ENCODE measurements around the gene CPXM2. TPM values are rescaled to one million over a fixed set of nuclear protein-coding genes. Genes with fewer than 3 reads are reported as not detected.
A peak's percentile ranks its signal among the peaks of the same experiment; 100 is the strongest.

CPXM2 gene
- total RNA-seq, 2 donors from 2014 or later: not detected

GRCh38 chr10:123786306-123786705, 105.3 kb downstream of the CPXM2 start:
- DNase-seq (ENCODE audit: low spot score): no peak
- H3K4me3 Mint-ChIP-seq: no peak overlapping the region
- H3K27me3 Mint-ChIP-seq: peaks cover 29 to 33% of the 10 kb centered on the region in 2 donors
- ATAC-seq: no peak
- H3K27ac Mint-ChIP-seq: no peak overlapping the region
- peaks cover 2% of the 10 kb centered on the region for H3K9me3 Mint-ChIP-seq
- H3K36me3 Mint-ChIP-seq: no peaks in the 10 kb centered on the region
- H3K4me1 Mint-ChIP-seq (ENCODE audit: low read depth in 2 of 2): no peaks in the 10 kb centered on the region

DNA sequence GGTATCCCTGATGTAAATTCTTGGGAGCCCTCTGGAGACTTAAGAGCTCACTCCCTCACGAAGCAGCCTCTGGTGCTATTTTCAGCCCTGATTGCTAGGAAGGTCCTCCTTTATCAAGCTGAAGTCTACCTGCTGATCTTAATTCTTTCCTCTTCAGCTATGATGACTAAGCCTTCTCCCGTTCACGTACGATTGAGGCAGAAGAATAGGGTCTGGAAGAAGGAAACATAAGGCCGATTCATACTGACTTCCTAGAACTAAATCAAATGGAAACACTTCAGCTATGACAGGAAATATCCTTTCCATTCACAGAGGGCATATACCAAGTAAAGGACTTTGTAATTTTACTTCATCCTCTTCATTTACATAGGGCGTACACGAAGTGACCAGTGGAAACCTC, 107.0 kb downstream of the CPXM2 start:
- H3K27ac Mint-ChIP-seq: no peak overlapping the region
- H3K27me3 Mint-ChIP-seq: peaks cover 33 to 40% of the 10 kb centered on the region in 2 donors

DNA sequence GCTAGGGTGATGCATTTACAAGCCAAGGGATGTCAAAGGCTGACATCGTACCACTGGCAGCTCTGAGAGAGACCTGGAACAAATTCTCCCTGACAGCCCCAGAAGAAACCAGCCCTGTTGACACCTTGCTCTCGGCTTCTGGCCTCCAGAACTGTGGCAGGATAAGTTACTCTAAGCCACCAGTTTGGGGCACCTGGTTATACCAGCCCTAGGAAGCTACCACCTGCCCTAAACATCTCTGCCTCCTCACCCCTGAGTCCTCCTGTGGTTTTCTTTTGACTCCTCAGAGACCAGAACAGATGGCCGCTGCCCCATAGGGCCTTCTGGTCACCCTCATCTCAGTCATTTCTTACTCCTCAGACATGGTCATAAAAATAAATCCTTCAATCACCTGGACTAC, 107.4 kb downstream of the CPXM2 start:
- DNase-seq (ENCODE audit: low spot score) (no peak), ATAC-seq (no peak)
- no peaks in the 10 kb centered on the region for H3K4me1 Mint-ChIP-seq (ENCODE audit: low read depth in 2 of 2)
- no peaks in the 10 kb centered on the region for H3K36me3 Mint-ChIP-seq
- no peaks in the 10 kb centered on the region for H3K9me3 Mint-ChIP-seq
- no peak overlapping the region for H3K27ac Mint-ChIP-seq
- no peak overlapping the region for H3K4me3 Mint-ChIP-seq
- H3K27me3 Mint-ChIP-seq: peaks cover 37 to 40% of the 10 kb centered on the region in 2 donors

More for the DNA sequence above, 107.0 kb downstream of the CPXM2 start:
- Mint-ChIP-seq H3K36me3 (no peaks in the 10 kb centered on the region), H3K4me3 (no peak overlapping the region), H3K4me1 (ENCODE audit: low read depth in 2 of 2) (no peaks in the 10 kb centered on the region), H3K9me3 (no peaks in the 10 kb centered on the region)
- DNase-seq (ENCODE audit: low spot score): no peak
- ATAC-seq: no peak

DNA sequence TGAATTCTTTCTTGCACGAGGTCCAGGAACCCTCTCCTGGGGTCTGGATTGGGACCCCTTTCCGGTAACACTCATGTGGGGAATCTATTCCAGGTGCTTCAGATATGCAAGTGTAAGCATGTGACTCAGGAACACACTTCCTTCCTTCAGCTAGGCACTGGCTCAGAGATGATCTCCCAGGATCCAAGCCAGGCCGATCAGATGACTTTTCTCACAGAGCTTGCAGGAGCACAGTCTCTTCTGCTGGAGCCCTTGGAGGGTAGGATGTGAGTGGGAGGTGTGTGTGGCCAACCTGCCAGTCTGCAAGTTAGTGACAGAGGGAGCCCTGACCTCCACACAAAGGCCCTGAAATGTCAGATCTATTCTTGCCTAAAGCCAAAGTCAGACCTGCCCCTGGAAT, 108.3 kb downstream of the CPXM2 start:
- Mint-ChIP-seq H3K4me3 (no peak overlapping the region), H3K27ac (no peak overlapping the region), H3K36me3 (no peaks in the 10 kb centered on the region), H3K4me1 (ENCODE audit: low read depth in 2 of 2) (no peaks in the 10 kb centered on the region), H3K27me3 (peaks cover 39 to 46% of the 10 kb centered on the region in 2 donors), H3K9me3 (no peaks in the 10 kb centered on the region)
- ATAC-seq (no peak), DNase-seq (ENCODE audit: low spot score) (no peak)

GRCh38 chr10:123782549-123782948, 109.1 kb downstream of the CPXM2 start:
- no peaks in the 10 kb centered on the region for H3K9me3 Mint-ChIP-seq

DNA sequence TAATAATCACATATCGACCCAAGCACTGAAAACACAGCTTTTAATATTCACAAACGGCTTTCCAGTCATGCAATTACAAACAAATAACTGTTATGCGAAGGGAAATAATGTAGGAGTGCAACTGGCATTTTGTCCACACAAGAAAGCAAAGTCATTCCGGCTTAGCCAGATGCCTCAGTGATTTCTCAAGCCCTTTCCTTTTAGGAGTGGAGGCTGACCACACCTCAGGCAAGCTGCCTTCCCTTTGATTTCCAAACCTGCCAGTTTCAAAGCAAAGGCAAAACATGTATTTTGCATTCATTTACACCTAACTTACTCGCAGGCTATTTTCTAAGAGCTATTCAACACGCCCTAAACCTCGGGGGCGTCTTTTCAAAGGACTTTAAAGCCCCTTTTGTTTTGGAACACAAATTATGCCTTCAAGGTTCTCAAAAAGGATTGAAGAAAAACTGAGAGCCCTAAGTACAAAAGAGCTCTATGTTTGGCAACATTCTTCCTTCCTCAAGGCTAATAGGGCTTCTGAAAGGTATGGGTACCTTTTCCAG, 109.6 kb downstream of the CPXM2 start:
- no peak overlapping the region for H3K27ac Mint-ChIP-seq
- H3K9me3 Mint-ChIP-seq: no peaks in the 10 kb centered on the region

More at GRCh38 chr10:123782549-123782948, 109.1 kb downstream of the CPXM2 start:
- no peaks in the 10 kb centered on the region for H3K36me3 Mint-ChIP-seq
- H3K27ac Mint-ChIP-seq: no peak overlapping the region
- ATAC-seq (no peak), DNase-seq (ENCODE audit: low spot score) (no peak)
- H3K27me3 Mint-ChIP-seq: peaks cover 44 to 54% of the 10 kb centered on the region in 2 donors
- no peaks in the 10 kb centered on the region for H3K4me1 Mint-ChIP-seq (ENCODE audit: low read depth in 2 of 2)
- H3K4me3 Mint-ChIP-seq: no peak overlapping the region

GRCh38 chr10:123781324-123781900, 110.2 kb downstream of the CPXM2 start:
- Mint-ChIP-seq H3K9me3 (no peaks in the 10 kb centered on the region), H3K4me1 (ENCODE audit: low read depth in 2 of 2) (no peaks in the 10 kb centered on the region), H3K27me3 (peaks cover 45 to 65% of the 10 kb centered on the region in 2 donors), H3K27ac (no peak overlapping the region), H3K36me3 (no peaks in the 10 kb centered on the region), H3K4me3 (no peak overlapping the region)
- DNase-seq (ENCODE audit: low spot score) (no peak), ATAC-seq (no peak)

More for the DNA sequence above, 109.6 kb downstream of the CPXM2 start:
- DNase-seq (ENCODE audit: low spot score) (no peak), ATAC-seq (no peak)
- H3K36me3 Mint-ChIP-seq: no peaks in the 10 kb centered on the region
- H3K4me3 Mint-ChIP-seq: no peak overlapping the region
- no peaks in the 10 kb centered on the region for H3K4me1 Mint-ChIP-seq (ENCODE audit: low read depth in 2 of 2)
- H3K27me3 Mint-ChIP-seq: peaks cover 48 to 59% of the 10 kb centered on the region in 2 donors

GRCh38 chr10:123778719-123779517, 112.7 kb downstream of the CPXM2 start:
- Mint-ChIP-seq H3K36me3 (no peaks in the 10 kb centered on the region), H3K27me3 (peaks cover 37 to 55% of the 10 kb centered on the region in 2 donors)

DNA sequence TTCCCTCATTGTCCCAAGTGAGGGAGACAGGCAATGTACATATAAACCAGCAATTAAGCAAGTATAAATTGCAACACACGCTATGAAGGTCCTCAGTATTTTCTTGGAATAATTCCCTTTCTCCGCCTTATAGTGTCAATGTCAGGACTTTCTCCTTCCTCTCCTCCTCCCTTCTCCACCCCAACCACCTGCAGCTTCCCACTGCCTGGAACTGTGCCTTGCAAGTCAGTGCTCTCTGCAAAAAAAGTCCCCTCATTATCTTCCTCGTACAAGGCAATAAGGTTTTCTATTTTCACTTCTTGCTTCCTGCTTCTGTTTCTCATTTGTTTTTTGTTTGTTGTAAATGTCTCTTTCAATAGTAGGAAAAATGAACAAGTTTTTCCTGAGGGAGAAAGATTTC, 113.7 kb downstream of the CPXM2 start:
- peaks cover 31 to 53% of the 10 kb centered on the region in 2 donors for H3K27me3 Mint-ChIP-seq
- no peak overlapping the region for H3K27ac Mint-ChIP-seq
- no peak for ATAC-seq
- no peak for DNase-seq (ENCODE audit: low spot score)
- H3K4me1 Mint-ChIP-seq (ENCODE audit: low read depth in 2 of 2): peaks cover 8 to 15% of the 10 kb centered on the region in 2 donors
- peaks cover 9% of the 10 kb centered on the region for H3K36me3 Mint-ChIP-seq
- H3K4me3 Mint-ChIP-seq: no peak overlapping the region
- peaks cover 6% of the 10 kb centered on the region for H3K9me3 Mint-ChIP-seq

More at GRCh38 chr10:123778719-123779517, 112.7 kb downstream of the CPXM2 start:
- no peak for DNase-seq (ENCODE audit: low spot score)
- Mint-ChIP-seq H3K27ac (no peak overlapping the region), H3K4me3 (no peak overlapping the region), H3K4me1 (ENCODE audit: low read depth in 2 of 2) (peaks cover 0 to 7% of the 10 kb centered on the region in 2 donors), H3K9me3 (no peaks in the 10 kb centered on the region)
- ATAC-seq: no peak

DNA sequence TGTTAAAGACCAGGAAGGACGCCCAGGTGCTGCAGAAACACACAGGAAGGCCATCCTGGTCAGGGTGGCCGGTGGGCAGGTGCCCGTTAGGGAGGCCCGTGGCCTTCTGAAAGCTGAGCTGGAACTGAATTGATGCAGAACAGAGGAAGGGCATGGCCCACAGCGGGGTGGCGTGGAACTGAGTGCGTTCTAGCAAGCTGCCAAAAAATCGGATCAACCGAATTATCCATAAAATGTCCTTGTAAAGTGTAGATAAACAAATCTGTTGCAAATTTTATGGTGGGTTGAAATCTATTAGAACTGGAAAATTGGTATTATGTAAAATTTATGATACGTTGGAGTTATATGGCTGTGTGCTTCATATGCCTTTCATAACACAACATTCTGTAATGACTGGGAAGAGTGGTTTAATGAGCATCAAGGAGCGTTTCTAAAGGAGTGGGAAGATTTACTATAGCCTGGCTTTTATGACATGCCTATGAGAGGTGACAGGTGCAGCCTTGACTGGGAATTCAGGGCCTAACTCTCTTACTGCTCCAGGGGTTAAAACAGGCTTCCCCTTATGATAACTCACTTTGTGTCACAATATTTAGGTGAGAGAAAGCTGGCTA, 117.4 kb downstream of the CPXM2 start:
- peaks cover 23 to 25% of the 10 kb centered on the region in 2 donors for H3K4me1 Mint-ChIP-seq (ENCODE audit: low read depth in 2 of 2)
- H3K9me3 Mint-ChIP-seq: peaks cover 11% of the 10 kb centered on the region
- DNase-seq (ENCODE audit: low spot score): no peak
- no peak for ATAC-seq
- peaks cover 16 to 32% of the 10 kb centered on the region in 2 donors for H3K27me3 Mint-ChIP-seq
- peaks cover 25% of the 10 kb centered on the region for H3K36me3 Mint-ChIP-seq
- peak overlapping the region; percentile 93 to 94 for H3K27ac Mint-ChIP-seq
- no peak overlapping the region for H3K4me3 Mint-ChIP-seq

DNA sequence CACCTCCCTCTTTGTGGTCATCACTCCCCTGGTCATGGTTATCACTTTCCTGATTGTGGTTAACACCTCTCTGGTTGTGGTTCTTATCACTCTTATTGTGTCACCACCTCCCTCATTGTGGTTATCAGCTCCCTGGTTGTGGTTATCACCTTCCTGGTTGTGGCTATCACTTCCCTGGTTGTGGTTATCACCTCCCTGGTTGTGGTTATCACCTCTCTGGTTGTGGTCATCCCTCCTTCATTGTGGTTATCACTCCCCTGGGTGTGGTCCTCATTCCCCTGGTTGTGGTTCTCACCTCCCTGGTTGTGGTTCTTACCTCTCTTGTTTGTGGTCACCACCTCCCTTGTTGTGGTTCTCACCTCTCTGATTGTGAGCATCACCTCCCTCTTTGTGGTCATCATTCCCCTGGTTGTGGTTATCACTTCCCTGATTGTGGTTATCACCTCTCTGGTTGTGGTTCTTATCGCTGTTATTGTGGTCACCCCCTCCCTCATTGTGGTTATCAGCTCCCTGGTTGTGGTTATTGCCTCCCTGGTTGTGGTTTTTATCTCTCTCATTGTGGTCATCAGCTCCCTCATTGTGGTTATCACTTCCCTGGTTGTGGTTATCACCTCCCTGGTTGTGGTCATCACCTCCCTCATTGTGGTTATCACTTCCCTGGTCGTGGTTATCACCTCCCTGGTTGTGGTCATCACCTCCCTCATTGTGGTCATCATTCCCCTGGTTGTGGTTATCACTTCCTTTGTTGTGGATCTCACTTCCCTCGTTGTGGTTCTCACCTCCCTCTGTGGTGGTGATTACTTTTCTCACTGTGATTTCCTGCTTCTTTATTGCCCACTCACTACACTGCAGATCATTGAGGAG, 118.7 kb downstream of the CPXM2 start:
- Mint-ChIP-seq H3K4me3 (peak overlapping the region; percentile 78), H3K36me3 (peaks cover 25% of the 10 kb centered on the region), H3K27ac (peak overlapping the region; percentile 93 to 94), H3K9me3 (peaks cover 11% of the 10 kb centered on the region), H3K4me1 (ENCODE audit: low read depth in 2 of 2) (peaks cover 23 to 25% of the 10 kb centered on the region in 2 donors), H3K27me3 (peaks cover 10 to 18% of the 10 kb centered on the region in 2 donors)
- ATAC-seq: peak; percentile 41 to 45
- no peak for DNase-seq (ENCODE audit: low spot score)

DNA sequence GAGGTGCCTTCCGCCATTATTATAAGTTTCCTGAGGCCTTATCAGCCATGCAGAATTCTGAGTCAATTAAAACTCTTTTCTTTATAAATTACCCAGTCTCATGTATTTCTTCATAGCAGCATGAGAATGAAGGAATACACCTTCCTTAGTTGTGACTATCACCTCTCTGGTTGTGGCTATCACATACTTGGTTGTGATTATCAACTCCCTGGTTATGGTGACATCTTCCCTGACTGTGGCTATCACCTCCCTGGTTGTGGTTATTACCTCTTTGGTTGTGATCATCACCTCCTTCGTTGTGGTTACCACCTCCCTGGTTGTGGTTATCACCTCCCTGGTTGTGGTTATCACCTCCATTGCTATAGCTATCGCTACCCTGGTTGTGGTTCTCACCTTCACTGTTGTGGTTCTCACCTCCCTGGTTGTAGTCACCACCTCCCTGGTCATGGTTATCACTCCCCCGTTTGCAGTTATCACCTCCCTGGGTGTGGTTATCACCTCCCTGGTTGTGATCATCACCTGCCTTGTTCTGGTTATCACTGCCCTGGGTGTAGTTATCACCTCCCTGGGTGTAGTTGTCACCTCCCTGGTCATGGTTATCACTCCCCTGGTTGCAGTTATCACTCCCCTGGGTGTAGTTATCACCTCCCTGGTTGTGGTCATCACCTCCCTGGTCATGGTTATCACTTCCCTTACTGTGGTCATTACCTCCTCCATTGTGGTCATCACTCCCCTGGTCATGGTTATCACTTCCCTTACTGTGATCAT, 119.5 kb downstream of the CPXM2 start:
- peaks cover 11% of the 10 kb centered on the region for H3K9me3 Mint-ChIP-seq
- no peak for DNase-seq (ENCODE audit: low spot score)
- H3K36me3 Mint-ChIP-seq: peaks cover 25% of the 10 kb centered on the region
- H3K4me3 Mint-ChIP-seq: peak overlapping the region; percentile 78
- peaks cover 6 to 17% of the 10 kb centered on the region in 2 donors for H3K27me3 Mint-ChIP-seq
- ATAC-seq: peak; percentile 75
- H3K4me1 Mint-ChIP-seq (ENCODE audit: low read depth in 2 of 2): peaks cover 23 to 25% of the 10 kb centered on the region in 2 donors
- H3K27ac Mint-ChIP-seq: peak overlapping the region; percentile 93 to 94
